Breast epithelium (tissue), 4 donors: Measurements from ENCODE around the gene EME2. TPM values are rescaled to one million over a fixed set of nuclear protein-coding genes. Genes with fewer than 3 reads are reported as not detected.

Source experiments
- DNase-seq, 2 donors: peaks; one replicate each; pipeline ENCODE4 v3.0.0-alpha.2; 2019; ENCODE audit warnings: low spot score in 2 of 2
- H3K27ac ChIP-seq, 2 donors: fragments of 200-600 bp; sonication (generic) in 1 of 2; one replicate each; pipeline ENCODE4 v1.5.1; 2016 to 2019; ENCODE audit warnings: mild to moderate bottlenecking in 1 of 2
- H3K27me3 ChIP-seq, 2 donors: fragments of 200-600 bp; sonication (generic) in 1 of 2; one replicate each; pipeline versions ENCODE4 v1.5.1 to v1.6.0; 2017 to 2019; ENCODE audit warnings: control low read depth in 1 of 2, mild to moderate bottlenecking in 1 of 2
- H3K36me3 ChIP-seq: fragments of 200-600 bp; one replicate; pipeline ENCODE4 v1.5.1; 2019
- H3K4me1 ChIP-seq, 2 donors: fragments of 200-600 bp; sonication (generic); one replicate each; pipeline ENCODE4 v1.5.1; 2016 to 2019; ENCODE audit warnings: control low read depth in 1 of 2
- H3K4me3 ChIP-seq, 3 donors: fragments of 200-600 bp; sonication (generic); 1 replicate in 2 of 3; 2 replicates in 1 of 3; pipeline ENCODE4 v1.5.1; 2016 to 2019; ENCODE audit warnings: mild to moderate bottlenecking in 3 of 3, moderate library complexity in 2 of 3
- H3K9me3 ChIP-seq, 2 donors: fragments of 200-600 bp; sonication (generic) in 1 of 2; one replicate each; pipeline ENCODE4 v1.5.1; 2016 to 2019; ENCODE audit warnings: control low read depth in 1 of 2
- CTCF ChIP-seq, 3 donors: fragments of 450-650 bp; IDR thresholded peaks; one replicate each; pipeline ENCODE4 v1.5.1; 2016 to 2017; ENCODE audit warnings: antibody characterized with exemption in 3 of 3, mild to moderate bottlenecking in 3 of 3, moderate library complexity in 3 of 3
- POLR2A ChIP-seq: fragments of 450-650 bp; IDR thresholded peaks from one replicate; pipeline ENCODE4 v1.6.1; 2016; ENCODE audit warnings: antibody characterized with exemption, mild to moderate bottlenecking, moderate library complexity
- POLR2AphosphoS5 ChIP-seq, 3 donors: sonication (generic); formaldehyde crosslinking; IDR thresholded peaks; one replicate each; pipeline ENCODE4 v1.6.1; 2017; ENCODE audit warnings: antibody characterized with exemption in 3 of 3
- intact Hi-C: fragments of 100-400 bp; cut with DNase I; formaldehyde crosslinking; loops from one replicate; pipeline ENCODE4 v1.15.1; 2023; ENCODE audit warnings: low total_unique reads
- total RNA-seq, 3 donors: library from RNA; depleted of rRNA; stranded (reverse); fragments of >200 nt; gene quantifications; one replicate each; pipeline ENCODE4 v1.1.0, GENCODE V29; 2016

EME2 gene
- total RNA-seq, 3 donors from 2014 or later = 4.6 to 17.4 (median 14.0) TPM

- Histone ChIP-seq H3K4me3 (peak within 1 kb of the TSS; percentile 91 to 97 (median 94)), H3K4me1 (peaks cover 16 to 25% of the 10 kb centered on the region in 2 donors), H3K27ac (peak within 1 kb of the TSS; percentile 85 to 94), H3K36me3 (peaks cover 5% of the 10 kb centered on the region), H3K9me3 (no peaks in the 10 kb centered on the region), H3K27me3 (no peaks in the 10 kb centered on the region)
- intact Hi-C loops = no loop called here
- peak in 1 of 2 donors; percentile 79 for DNase-seq
- TF ChIP-seq CTCF (IDR thresholded peaks at IDR 0.05) (peak; percentile 19 to 69 (median 65)), POLR2AphosphoS5 (IDR thresholded peaks at IDR 0.05) (peak; percentile 72 to 87 (median 83)), POLR2A (peak; percentile 19)
Measured at GRCh38 chr16:1772908-1773702, 495 bp downstream of the EME2 start, which contains the start of gene MRPS34. Gene MRPS34 (minus strand): TSS chr16:1773134. CDS start chr16:1773119, 15 bp downstream.

GRCh38 chr16:1773703-1774447 is 1.3 kb downstream of the EME2 start:
- Histone ChIP-seq H3K36me3 (peaks cover 5% of the 10 kb centered on the region), H3K4me3 (peak overlapping the region; percentile 91 to 97 (median 94)), H3K4me1 (peaks cover 16 to 25% of the 10 kb centered on the region in 2 donors), H3K9me3 (no peaks in the 10 kb centered on the region), H3K27me3 (no peaks in the 10 kb centered on the region), H3K27ac (peak overlapping the region; percentile 85 to 94)
- DNase-seq = peak in 1 of 2 donors; percentile 68
- TF ChIP-seq POLR2AphosphoS5 (IDR thresholded peaks at IDR 0.05) (no peak), CTCF (IDR thresholded peaks at IDR 0.05) (no peak), POLR2A (no peak)
- intact Hi-C loops = no loop called here

- H3K36me3 ChIP-seq = peaks cover 5% of the 10 kb centered on the region
- no peaks in the 10 kb centered on the region for H3K9me3 ChIP-seq
- peaks cover 16 to 25% of the 10 kb centered on the region in 2 donors for H3K4me1 ChIP-seq
- H3K4me3 ChIP-seq = peak overlapping the region in 2 of 3 donors; percentile 91 to 94
- intact Hi-C loops = no loop called here
- no peak for TF ChIP-seq POLR2AphosphoS5 (IDR thresholded peaks at IDR 0.05)
- no peaks in the 10 kb centered on the region for H3K27me3 ChIP-seq
- H3K27ac ChIP-seq = peak overlapping the region in 1 of 2 donors; percentile 94
- DNase-seq = no peak
Measured at GRCh38 chr16:1774448-1774780, 1.8 kb downstream of the EME2 start.

- Histone ChIP-seq H3K4me1 (peaks cover 10 to 24% of the 10 kb centered on the region in 2 donors), H3K9me3 (no peaks in the 10 kb centered on the region), H3K4me3 (no peak overlapping the region), H3K27ac (peak overlapping the region in 1 of 2 donors; percentile 94), H3K27me3 (no peaks in the 10 kb centered on the region), H3K36me3 (peaks cover 5% of the 10 kb centered on the region)
- TF ChIP-seq POLR2AphosphoS5 (IDR thresholded peaks at IDR 0.05) (no peak), CTCF (IDR thresholded peaks at IDR 0.05) (no peak), POLR2A (no peak)
- DNase-seq = no peak
- intact Hi-C loops = no loop called here
Measured at GRCh38 chr16:1775006-1775845, 2.6 kb downstream of the EME2 start.
